ENCODE results near the gene STXBP5.

STXBP5 gene

GRCh38 chr6:147382945-147383554 lies 178.8 kb downstream of the STXBP5 start:
- DNase-seq (ENCODE audit: low read depth), result no peak

GRCh38 chr6:147384029-147384428 lies 179.8 kb downstream of the STXBP5 start:
- no peak for DNase-seq (ENCODE audit: low read depth)

- DNase-seq (ENCODE audit: low read depth), result no peak
Observed at GRCh38 chr6:147384737-147385710, 180.8 kb downstream of the STXBP5 start.

GRCh38 chr6:147389463-147389862 lies 185.2 kb downstream of the STXBP5 start:
- no peak for DNase-seq (ENCODE audit: low read depth)

- DNase-seq (ENCODE audit: low read depth), result no peak
Observed at GRCh38 chr6:147390909-147391536, 186.8 kb downstream of the STXBP5 start.

- no peak for DNase-seq (ENCODE audit: low read depth)
Observed at GRCh38 chr6:147392917-147393625, 188.9 kb downstream of the STXBP5 start.

- DNase-seq (ENCODE audit: low read depth), result no peak
Observed at GRCh38 chr6:147395158-147395557, 190.9 kb downstream of the STXBP5 start.

GRCh38 chr6:147397306-147397705 lies 193.1 kb downstream of the STXBP5 start:
- no peak for DNase-seq (ENCODE audit: low read depth)

- DNase-seq (ENCODE audit: low read depth), result no peak
Observed at GRCh38 chr6:147400968-147401367, 196.8 kb downstream of the STXBP5 start.

GRCh38 chr6:147401779-147402178 lies 197.6 kb downstream of the STXBP5 start:
- no peak for DNase-seq (ENCODE audit: low read depth)

GRCh38 chr6:147406783-147407182 lies 202.6 kb downstream of the STXBP5 start:
- no peak for DNase-seq (ENCODE audit: low read depth)

GRCh38 chr6:147407571-147407970 lies 203.4 kb downstream of the STXBP5 start:
- no peak for DNase-seq (ENCODE audit: low read depth)

GRCh38 chr6:147416622-147417021 lies 212.4 kb downstream of the STXBP5 start:
- no peak for DNase-seq (ENCODE audit: low read depth)

- DNase-seq (ENCODE audit: low read depth), result no peak
Observed at GRCh38 chr6:147417954-147418353, 213.7 kb downstream of the STXBP5 start.

GRCh38 chr6:147418523-147418922 lies 214.3 kb downstream of the STXBP5 start:
- no peak for DNase-seq (ENCODE audit: low read depth)

- DNase-seq (ENCODE audit: low read depth), result no peak
Observed at GRCh38 chr6:147421903-147422302, 217.7 kb downstream of the STXBP5 start.

- DNase-seq (ENCODE audit: low read depth), result no peak
Observed at GRCh38 chr6:147423111-147423510, 218.9 kb downstream of the STXBP5 start.

- no peak for DNase-seq (ENCODE audit: low read depth)
Observed at GRCh38 chr6:147429794-147430193, 225.6 kb downstream of the STXBP5 start.

- DNase-seq (ENCODE audit: low read depth), result no peak
Observed at GRCh38 chr6:147430811-147431210, 226.6 kb downstream of the STXBP5 start.

- no peak for DNase-seq (ENCODE audit: low read depth)
Observed at GRCh38 chr6:147434076-147434475, 229.9 kb downstream of the STXBP5 start.

- DNase-seq (ENCODE audit: low read depth), result no peak
Observed at GRCh38 chr6:147434516-147434915, 230.3 kb downstream of the STXBP5 start.

GRCh38 chr6:147437615-147438014 lies 233.4 kb downstream of the STXBP5 start:
- DNase-seq (ENCODE audit: low read depth), result no peak

Data from activated T-cell treated with anti-CD3 and anti-CD28 coated beads for 24 hours (primary cell).